Activated T-helper 2 cell treated with anti-CD3 and anti-CD28 coated beads, Interferon-gamma antibody, Interleukin-2, Interleukin-4, amounts not matched to agents 10 μg/mL and 5 μg/mL and 100 μg/mL, durations not matched to agents 14 hours and 24 hours and 36 hours (primary cell): ENCODE data around the gene EFHC2. TPM values are rescaled to one million over a fixed set of nuclear protein-coding genes. Genes with fewer than 3 reads are reported as not detected.
"Not testable (repeated sequence)": the region's sequence is repeated elsewhere in the genome, so short reads cannot be mapped to it uniquely, and the experiment has no call there.

Experiments used
- DNase-seq: peaks from one replicate; pipeline ENCODE4 v3.0.0; 2021; ENCODE audit warnings: low spot score
- H3K27ac Mint-ChIP-seq: one replicate; pipeline ENCODE4 v1.8.0; 2021; ENCODE audit warnings: mixed read lengths
- H3K27me3 Mint-ChIP-seq: one replicate; pipeline ENCODE4 v1.8.0; 2021; ENCODE audit warnings: low read depth, mixed read lengths
- H3K36me3 Mint-ChIP-seq: one replicate; pipeline ENCODE4 v1.8.0; 2021; ENCODE audit warnings: low read depth, mixed read lengths
- H3K4me1 Mint-ChIP-seq: one replicate; pipeline ENCODE4 v1.8.0; 2021; ENCODE audit warnings: low read depth, mixed read lengths
- H3K4me3 Mint-ChIP-seq: one replicate; pipeline ENCODE4 v1.8.0; 2021; ENCODE audit warnings: low read depth, mild to moderate bottlenecking, moderate library complexity, mixed read lengths
- H3K9me3 Mint-ChIP-seq: one replicate; pipeline ENCODE4 v1.8.0; 2021; ENCODE audit warnings: mixed read lengths
- intact Hi-C: fragments of 100-400 bp; cut with micrococcal nuclease; formaldehyde crosslinking; loops from one replicate; pipeline ENCODE4 v1.15.1; 2023
- total RNA-seq: library from RNA; stranded (reverse); gene quantifications from 2 replicates; pipeline ENCODE4 v1.2.3, GENCODE V29; 2022

The EFHC2 gene
- total RNA-seq, 1 donor from 2014 or later = not detected

GRCh38 chrX:44280116-44280515 lies 63.4 kb downstream of the EFHC2 start:
- Mint-ChIP-seq H3K9me3 (no peaks in the 10 kb centered on the region), H3K4me1 (peaks cover 2% of the 10 kb centered on the region), H3K27me3 (no peaks in the 10 kb centered on the region), H3K27ac (no peak overlapping the region), H3K36me3 (no peaks in the 10 kb centered on the region), H3K4me3 (no peak overlapping the region)
- DNase-seq = no peak
- intact Hi-C loops = no loop called here

GRCh38 chrX:44274096-44274495 lies 69.4 kb downstream of the EFHC2 start:
- DNase-seq = no peak
- no peaks in the 10 kb centered on the region for H3K36me3 Mint-ChIP-seq
- H3K27ac Mint-ChIP-seq = no peak overlapping the region
- H3K27me3 Mint-ChIP-seq = peaks cover 3% of the 10 kb centered on the region
- intact Hi-C loops = no loop called here
- H3K4me1 Mint-ChIP-seq = peaks cover 6% of the 10 kb centered on the region
- H3K4me3 Mint-ChIP-seq = no peak overlapping the region
- H3K9me3 Mint-ChIP-seq = no peaks in the 10 kb centered on the region

DNA sequence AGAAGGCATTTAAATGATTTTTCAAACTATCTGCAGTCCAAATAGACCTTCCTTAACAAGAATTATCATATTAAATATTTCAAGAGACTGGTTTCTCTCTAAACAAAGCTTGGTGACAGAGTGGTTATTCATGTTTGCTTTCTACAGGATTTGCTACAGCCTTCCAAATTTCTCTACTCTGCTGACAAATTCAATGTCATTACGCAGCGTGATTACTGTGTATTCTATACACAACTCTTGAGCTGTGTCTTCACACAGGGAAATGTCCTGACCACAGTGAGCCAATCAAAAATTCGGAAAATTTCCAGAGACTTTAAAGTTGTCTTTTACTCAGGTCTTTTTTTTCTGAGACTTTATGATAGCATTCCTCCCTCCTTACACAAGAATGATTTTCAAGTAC lies 75.6 kb downstream of the EFHC2 start:
- no peak overlapping the region for H3K4me3 Mint-ChIP-seq
- H3K4me1 Mint-ChIP-seq = peaks cover 7% of the 10 kb centered on the region
- H3K27ac Mint-ChIP-seq = no peak overlapping the region
- H3K9me3 Mint-ChIP-seq = no peaks in the 10 kb centered on the region
- no peaks in the 10 kb centered on the region for H3K36me3 Mint-ChIP-seq
- peaks cover 3% of the 10 kb centered on the region for H3K27me3 Mint-ChIP-seq
- intact Hi-C loops = no loop called here
- DNase-seq = no peak

DNA sequence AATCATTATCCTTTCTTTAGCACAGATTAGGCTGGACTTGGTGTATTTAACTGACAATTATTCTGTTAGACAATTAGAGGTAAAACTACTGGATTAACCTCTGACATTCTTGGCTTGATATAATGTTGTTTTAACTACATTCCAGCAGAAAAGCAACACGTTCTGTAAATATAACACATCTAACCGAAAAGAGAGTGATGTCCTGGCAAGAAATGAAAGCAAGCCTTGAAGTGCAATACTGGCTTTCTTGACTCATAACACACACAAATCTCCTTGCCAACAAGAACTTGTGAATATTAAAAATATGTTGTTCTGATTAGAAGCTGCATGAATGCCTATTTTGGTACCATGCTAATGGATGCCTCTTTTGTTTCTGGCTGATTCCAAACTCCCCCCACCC lies 76.4 kb downstream of the EFHC2 start:
- no peak overlapping the region for H3K4me3 Mint-ChIP-seq
- H3K4me1 Mint-ChIP-seq = peaks cover 7% of the 10 kb centered on the region
- DNase-seq = no peak
- no peaks in the 10 kb centered on the region for H3K36me3 Mint-ChIP-seq
- H3K27me3 Mint-ChIP-seq = peaks cover 3% of the 10 kb centered on the region
- no peak overlapping the region for H3K27ac Mint-ChIP-seq
- no peaks in the 10 kb centered on the region for H3K9me3 Mint-ChIP-seq
- intact Hi-C loops = no loop called here

GRCh38 chrX:44265559-44265958 lies 77.9 kb downstream of the EFHC2 start:
- intact Hi-C loops = no loop called here
- no peak for DNase-seq
- Mint-ChIP-seq H3K9me3 (no peaks in the 10 kb centered on the region), H3K27me3 (no peaks in the 10 kb centered on the region), H3K4me3 (no peak overlapping the region), H3K4me1 (peaks cover 12% of the 10 kb centered on the region), H3K27ac (no peak overlapping the region), H3K36me3 (no peaks in the 10 kb centered on the region)

GRCh38 chrX:44264936-44265335 lies 78.5 kb downstream of the EFHC2 start:
- peaks cover 15% of the 10 kb centered on the region for H3K4me1 Mint-ChIP-seq

DNA sequence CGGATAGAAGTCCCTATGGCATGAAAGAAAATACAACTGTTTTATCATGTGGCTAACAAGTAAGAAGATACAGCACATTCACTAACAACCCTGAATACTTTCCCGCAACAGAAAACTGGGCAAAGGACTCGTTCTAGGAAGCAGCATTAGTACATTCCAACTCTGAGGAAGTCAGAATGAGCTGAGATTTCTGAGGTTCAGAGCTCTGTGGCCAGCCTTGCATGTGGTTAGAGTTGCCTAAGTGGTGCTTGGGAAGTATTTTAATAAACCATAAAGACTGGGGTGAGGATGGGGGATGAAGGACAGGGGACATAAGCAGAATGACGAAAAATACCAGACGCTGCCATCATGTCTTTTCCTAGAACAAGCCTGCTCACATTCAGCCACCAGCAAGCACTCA lies 82.2 kb downstream of the EFHC2 start:
- intact Hi-C loops = no loop called here
- H3K4me1 Mint-ChIP-seq = peaks cover 15% of the 10 kb centered on the region
- no peak overlapping the region for H3K27ac Mint-ChIP-seq
- H3K4me3 Mint-ChIP-seq = no peak overlapping the region
- H3K36me3 Mint-ChIP-seq = peaks cover 4% of the 10 kb centered on the region
- no peaks in the 10 kb centered on the region for H3K27me3 Mint-ChIP-seq
- DNase-seq = no peak
- peaks cover 14% of the 10 kb centered on the region for H3K9me3 Mint-ChIP-seq

More at GRCh38 chrX:44264936-44265335, 78.5 kb downstream of the EFHC2 start:
- intact Hi-C loops = no loop called here
- no peaks in the 10 kb centered on the region for H3K27me3 Mint-ChIP-seq
- H3K36me3 Mint-ChIP-seq = no peaks in the 10 kb centered on the region
- no peak overlapping the region for H3K27ac Mint-ChIP-seq
- H3K9me3 Mint-ChIP-seq = no peaks in the 10 kb centered on the region
- H3K4me3 Mint-ChIP-seq = no peak overlapping the region
- no peak for DNase-seq

GRCh38 chrX:44260609-44261008 lies 82.9 kb downstream of the EFHC2 start:
- Mint-ChIP-seq H3K36me3 (peaks cover 11% of the 10 kb centered on the region), H3K9me3 (peaks cover 21% of the 10 kb centered on the region), H3K27ac (no peak overlapping the region), H3K4me1 (peaks cover 16% of the 10 kb centered on the region), H3K4me3 (no peak overlapping the region), H3K27me3 (no peaks in the 10 kb centered on the region)
- intact Hi-C loops = no loop called here
- DNase-seq = no peak

- Mint-ChIP-seq H3K36me3 (peaks cover 23% of the 10 kb centered on the region), H3K9me3 (peaks cover 37% of the 10 kb centered on the region), H3K4me1 (peaks cover 30% of the 10 kb centered on the region)
- DNase-seq, intact Hi-C loops, H3K4me3 Mint-ChIP-seq, H3K27me3 Mint-ChIP-seq, H3K27ac Mint-ChIP-seq: not testable (repeated sequence)
These were observed 87.7 kb downstream of the EFHC2 start for GRCh38 chrX:44255742-44256141.

DNA sequence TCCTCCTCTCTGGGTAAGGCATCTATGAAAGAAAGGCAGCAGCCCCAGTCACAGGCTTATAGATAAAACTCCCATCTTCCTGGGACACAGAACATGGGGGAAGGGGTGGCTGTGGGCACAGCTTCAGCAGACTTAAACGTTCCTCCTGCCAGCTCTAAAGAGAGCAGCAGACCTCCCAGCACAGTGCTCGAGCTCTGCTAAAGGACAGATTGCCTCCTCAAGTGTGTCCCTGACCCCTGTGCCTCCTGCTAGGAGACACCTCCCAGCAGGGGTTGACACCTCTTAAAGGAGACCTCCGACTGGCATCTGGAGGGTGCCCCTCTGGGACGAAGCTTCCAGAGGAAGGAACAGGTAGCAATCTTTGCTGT lies 89.9 kb downstream of the EFHC2 start:
- H3K9me3 Mint-ChIP-seq = peaks cover 37% of the 10 kb centered on the region
- intact Hi-C loops = no loop called here
- H3K27me3 Mint-ChIP-seq = no peaks in the 10 kb centered on the region
- H3K27ac Mint-ChIP-seq = no peak overlapping the region
- peaks cover 24% of the 10 kb centered on the region for H3K4me1 Mint-ChIP-seq
- H3K4me3 Mint-ChIP-seq = no peak overlapping the region
- H3K36me3 Mint-ChIP-seq = peaks cover 23% of the 10 kb centered on the region
- no peak for DNase-seq

GRCh38 chrX:44252688-44253574 lies 90.5 kb downstream of the EFHC2 start:
- Mint-ChIP-seq H3K4me1 (peaks cover 24% of the 10 kb centered on the region), H3K36me3 (peaks cover 23% of the 10 kb centered on the region), H3K9me3 (peaks cover 37% of the 10 kb centered on the region)
- H3K27ac Mint-ChIP-seq, H3K27me3 Mint-ChIP-seq, intact Hi-C loops, H3K4me3 Mint-ChIP-seq: not testable (repeated sequence)
- peak; percentile 38 for DNase-seq

DNA sequence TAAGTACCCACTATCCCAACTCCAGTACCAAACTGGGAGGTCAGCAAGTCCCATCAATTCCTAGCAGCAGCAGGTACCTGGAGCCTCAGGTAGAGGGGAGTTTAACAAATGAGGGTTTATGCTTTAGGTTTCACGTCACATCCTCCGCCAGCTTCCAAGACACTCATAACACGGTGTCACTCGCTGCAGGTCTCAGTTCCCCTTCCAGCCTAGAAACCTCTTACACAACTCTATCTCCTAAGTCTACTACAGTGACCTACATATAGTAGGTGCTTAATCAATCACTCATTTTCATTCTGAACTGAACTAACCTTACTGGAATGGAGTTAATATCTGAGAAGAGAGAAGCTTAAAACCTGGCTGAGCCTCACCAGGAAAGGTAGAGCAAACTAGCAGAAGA lies 96.0 kb downstream of the EFHC2 start:
- Mint-ChIP-seq H3K36me3 (no peaks in the 10 kb centered on the region), H3K27me3 (no peaks in the 10 kb centered on the region), H3K9me3 (no peaks in the 10 kb centered on the region), H3K4me3 (no peak overlapping the region), H3K4me1 (peaks cover 1% of the 10 kb centered on the region), H3K27ac (no peak overlapping the region)
- DNase-seq = no peak
- intact Hi-C loops = loop anchor here (10.0 kb wide), 1 partner anchor 413 kb away; no protein-coding TSS in a partner anchor

GRCh38 chrX:44246826-44247225 lies 96.6 kb downstream of the EFHC2 start:
- peaks cover 1% of the 10 kb centered on the region for H3K4me1 Mint-ChIP-seq
- DNase-seq = no peak
- intact Hi-C loops = loop anchor here (10.0 kb wide), 1 partner anchor 412 kb away; no protein-coding TSS in a partner anchor
- H3K36me3 Mint-ChIP-seq = no peaks in the 10 kb centered on the region
- H3K9me3 Mint-ChIP-seq = no peaks in the 10 kb centered on the region
- H3K27me3 Mint-ChIP-seq = no peaks in the 10 kb centered on the region
- H3K4me3 Mint-ChIP-seq = no peak overlapping the region
- no peak overlapping the region for H3K27ac Mint-ChIP-seq
